Spleen (tissue), 11 donors: ENCODE results near the gene PDE8B. TPM values are rescaled to one million over a fixed set of nuclear protein-coding genes. Genes with fewer than 3 reads are reported as not detected.

Experiments
- DNase-seq: peaks from one replicate; pipeline ENCODE4 v3.0.0-alpha.2; 2020
- H3K27ac ChIP-seq, 8 donors: fragments of 200-600 bp; sonication (generic) in 7 of 8; 1 replicate in 4 of 8; 2 replicates in 4 of 8; pipeline versions ENCODE4 v1.5.0 to v1.8.0; 2016 to 2021; ENCODE audit warnings: inconsistent platforms in 4 of 8, mild to moderate bottlenecking in 4 of 8, moderate library complexity in 1 of 8
- H3K27me3 ChIP-seq, 7 donors: fragments of 200-600 bp; sonication (generic) in 6 of 7; replicated peaks in 1 of 7; 1 replicate in 4 of 7; 2 replicates in 3 of 7; pipeline versions ENCODE4 v1.5.0 to v1.8.0; 2016 to 2021; ENCODE audit warnings: inconsistent platforms in 3 of 7, mild to moderate bottlenecking in 1 of 7
- H3K36me3 ChIP-seq, 6 donors: fragments of 200-600 bp; sonication (generic) in 5 of 6; 1 replicate in 4 of 6; 2 replicates in 2 of 6; pipeline versions ENCODE4 v1.5.0 to v1.8.0; 2016 to 2021; ENCODE audit warnings: inconsistent platforms in 2 of 6
- H3K4me1 ChIP-seq, 6 donors: fragments of 200-600 bp; sonication (generic) in 5 of 6; 1 replicate in 3 of 6; 2 replicates in 3 of 6; pipeline versions ENCODE4 v1.5.0 to v1.8.0; 2016 to 2021; ENCODE audit warnings: inconsistent platforms in 3 of 6
- H3K4me3 ChIP-seq, 8 donors: fragments of 200-600 bp; sonication (generic) in 7 of 8; 1 replicate in 4 of 8; 2 replicates in 4 of 8; pipeline versions ENCODE4 v1.5.0 to v1.8.0; 2016 to 2021; ENCODE audit warnings: inconsistent platforms in 4 of 8, mild to moderate bottlenecking in 4 of 8, moderate library complexity in 2 of 8
- H3K9me3 ChIP-seq, 8 donors: fragments of 200-600 bp; sonication (generic) in 7 of 8; 1 replicate in 4 of 8; 2 replicates in 4 of 8; pipeline versions ENCODE4 v1.5.0 to v1.8.0; 2016 to 2021; ENCODE audit warnings: inconsistent platforms in 4 of 8
- CTCF ChIP-seq, 11 experiments: fragments of 200-600 bp in 7 of 11; fragments of 450-650 bp in 4 of 11; sonication (generic) in 4 of 11; IDR thresholded peaks in 8 of 11; conservative IDR thresholded peaks in 3 of 11; 1 replicate in 7 of 11; 2 replicates in 4 of 11; pipeline versions ENCODE4 v1.4.0 to v1.8.0; 2016 to 2021; ENCODE audit warnings: antibody characterized with exemption in 11 of 11, inconsistent platforms in 4 of 11, mild to moderate bottlenecking in 1 of 11
- POLR2A ChIP-seq, 3 donors: fragments of 450-650 bp; IDR thresholded peaks; one replicate each; pipeline ENCODE4 v1.5.1; 2017; ENCODE audit warnings: antibody characterized with exemption in 3 of 3, mild to moderate bottlenecking in 1 of 3
- POLR2AphosphoS5 ChIP-seq, 3 donors: sonication (generic); formaldehyde crosslinking; IDR thresholded peaks; one replicate each; pipeline ENCODE4 v1.5.1; 2017; ENCODE audit warnings: antibody characterized with exemption in 3 of 3
- WGBS, 5 donors: extraction: QIAGEN DNeasy Blood & Tissue Kit in 3 of 5; methylation state at CpG; one replicate each; pipeline versions ENCODE4 v1.1.5 to v1.1.7; 2013 to 2018; 5-methylcytosine and 5-hydroxymethylcytosine counted together
- intact Hi-C: fragments of 100-400 bp; cut with DNase I; formaldehyde crosslinking; loops from one replicate; pipeline ENCODE4 v1.15.0; 2023; ENCODE audit warnings: low total_unique reads
- polyA plus RNA-seq, 3 donors: library from polyadenylated mRNA; stranded (reverse); fragments of 200-250 nt; gene quantifications; one replicate each; pipeline ENCODE4 v1.2.1, GENCODE V29; 2013
- total RNA-seq, 7 donors: library from RNA; depleted of rRNA in 3 of 7; stranded (reverse); fragments of >200 nt in 3 of 7; fragmentation: NEBNext Ultra II Directional in 4 of 7; extraction: Animal tissue kit (Norgen Biotek cat#: 25700) in 4 of 7; gene quantifications; one replicate each; pipeline versions ENCODE4 v1.1.0 to v1.2.1, GENCODE V29; 2016 to 2021
- donor health status: healthy with polysubstance abuse.
- donor health status: DM: no; HTN: no; CAD: no; lungs with moderate emphysema.
- donor health status: DM: no; HTN: no; CAD: no.
- donor health status: Bipolar disorder and iron deficiency.
- donor health status: healthy.
- donor health status: DM: no; HTN: no; CAD: no.
- donor health status: DM: yes; HTN: yes; CAD: no.

PDE8B gene
- total and polyA plus RNA-seq, 10 donors: 0.18 to 1.9 (median 0.85) TPM

GRCh38 chr5:77298146-77298545 is 87.7 kb downstream of the PDE8B start:
- intact Hi-C loops: no loop called here
- H3K4me3 ChIP-seq: no peak overlapping the region
- no peaks in the 10 kb centered on the region for H3K36me3 ChIP-seq
- TF ChIP-seq POLR2A (IDR thresholded peaks at IDR 0.05) (no peak), POLR2AphosphoS5 (IDR thresholded peaks at IDR 0.05) (no peak), CTCF (IDR thresholded peaks at IDR 0.05 in 8 of 11, conservative IDR thresholded peaks at IDR 0.05 in 3 of 11) (no peak)
- WGBS, 5 donors: 44 to 66% (median 51%) methylated on average over 3 of the region's 3 CpGs
- H3K4me1 ChIP-seq: peaks cover 0 to 14% (median 0%) of the 10 kb centered on the region in 6 donors
- DNase-seq: no peak
- no peaks in the 10 kb centered on the region for H3K9me3 ChIP-seq
- no peaks in the 10 kb centered on the region for H3K27me3 ChIP-seq
- H3K27ac ChIP-seq: no peak overlapping the region

- Histone ChIP-seq H3K9me3 (no peaks in the 10 kb centered on the region), H3K4me3 (no peak overlapping the region), H3K27ac (no peak overlapping the region), H3K27me3 (no peaks in the 10 kb centered on the region), H3K36me3 (no peaks in the 10 kb centered on the region), H3K4me1 (no peaks in the 10 kb centered on the region)
- no peak for TF ChIP-seq CTCF (IDR thresholded peaks at IDR 0.05 in 8 of 11, conservative IDR thresholded peaks at IDR 0.05 in 3 of 11)
- no peak for TF ChIP-seq POLR2AphosphoS5 (IDR thresholded peaks at IDR 0.05)
- no peak for TF ChIP-seq POLR2A (IDR thresholded peaks at IDR 0.05)
- no peak for DNase-seq
- intact Hi-C loops: no loop called here
- 75 to 86% (median 82%) methylated on average over 3 of the region's 3 CpGs for WGBS, 5 donors
Measured at GRCh38 chr5:77300451-77300850, 90.0 kb downstream of the PDE8B start.

- H3K27me3 ChIP-seq: no peaks in the 10 kb centered on the region
- no peak overlapping the region for H3K27ac ChIP-seq
- H3K4me1 ChIP-seq: no peaks in the 10 kb centered on the region
- 41 to 66% (median 52%) methylated on average over 4 of the region's 4 CpGs for WGBS, 5 donors
- TF ChIP-seq CTCF (IDR thresholded peaks at IDR 0.05 in 8 of 11, conservative IDR thresholded peaks at IDR 0.05 in 3 of 11): no peak
- TF ChIP-seq POLR2A (IDR thresholded peaks at IDR 0.05): no peak
- no peak for TF ChIP-seq POLR2AphosphoS5 (IDR thresholded peaks at IDR 0.05)
- intact Hi-C loops: no loop called here
- no peak for DNase-seq
- H3K9me3 ChIP-seq: no peaks in the 10 kb centered on the region
- H3K4me3 ChIP-seq: no peak overlapping the region
- no peaks in the 10 kb centered on the region for H3K36me3 ChIP-seq
Measured at GRCh38 chr5:77301447-77301883, 91.0 kb downstream of the PDE8B start.

- no peaks in the 10 kb centered on the region for H3K4me1 ChIP-seq
- intact Hi-C loops: no loop called here
- H3K36me3 ChIP-seq: no peaks in the 10 kb centered on the region
- WGBS, 5 donors: 61 to 82% (median 64%) methylated on average over 5 of the region's 5 CpGs
- H3K4me3 ChIP-seq: no peak overlapping the region
- no peaks in the 10 kb centered on the region for H3K9me3 ChIP-seq
- TF ChIP-seq POLR2AphosphoS5 (IDR thresholded peaks at IDR 0.05): no peak
- no peak for TF ChIP-seq POLR2A (IDR thresholded peaks at IDR 0.05)
- no peak for TF ChIP-seq CTCF (IDR thresholded peaks at IDR 0.05 in 8 of 11, conservative IDR thresholded peaks at IDR 0.05 in 3 of 11)
- H3K27me3 ChIP-seq: no peaks in the 10 kb centered on the region
- DNase-seq: no peak
- H3K27ac ChIP-seq: no peak overlapping the region
Measured at GRCh38 chr5:77302247-77302646, 91.8 kb downstream of the PDE8B start.
